H1 (cell line): Measurements from ENCODE around the gene CHRM4. TPM values are rescaled to one million over a fixed set of nuclear protein-coding genes. Genes with fewer than 3 reads are reported as not detected.
A peak's percentile ranks its signal among the peaks of the same experiment; 100 is the strongest.

Experiments
- CTCF ChIA-PET: fragments of 300-600 bp; sonication (Branson Sonifier 250); formaldehyde crosslinking; loops from one replicate; lab custom pipeline; 2021; ENCODE audit not compliant: partially characterized antibody; lab: Charles Lee
- POLR2A ChIA-PET: fragments of 300-600 bp; sonication (Branson Sonifier 250); formaldehyde crosslinking; loops from one replicate; lab custom pipeline; 2021; ENCODE audit warnings: inconsistent platforms; ENCODE audit not compliant: partially characterized antibody; lab: Charles Lee
- DNase-seq, 2 experiments: peaks; one replicate each; pipeline versions ENCODE4 v3.0.0 to v3.0.0-alpha.2; 2010 to 2022; ENCODE audit warnings: low spot score in 2 of 2, low read depth in 1 of 2, mixed read lengths in 1 of 2
- FAIRE-seq: peaks from 2 replicates; lab custom pipeline; 2011; peaks lifted over from hg19 to GRCh38; lab: Jason Lieb, UNC
- H2AFZ ChIP-seq: 2 replicates; pipeline ENCODE4 v1.8.1; 2012; ENCODE audit warnings: low read length, inconsistent platforms
- H2AK5ac ChIP-seq: 2 replicates; pipeline ENCODE4 v1.6.1; 2013; ENCODE audit warnings: low read depth, low read length
- H2BK120ac ChIP-seq: replicated peaks from 2 replicates; pipeline ENCODE3; 2013; ENCODE audit warnings: low read depth, low read length, inconsistent platforms
- H2BK12ac ChIP-seq: 2 replicates; pipeline ENCODE4 v1.6.1; 2013; ENCODE audit warnings: low read depth, low read length
- H2BK15ac ChIP-seq: 2 replicates; pipeline ENCODE4 v1.6.1; 2013; ENCODE audit warnings: low read length
- H2BK20ac ChIP-seq: 2 replicates; pipeline ENCODE4 v1.6.1; 2013; ENCODE audit warnings: low read length
- H2BK5ac ChIP-seq: 2 replicates; pipeline ENCODE4 v1.6.1; 2013; ENCODE audit warnings: low read depth, low read length
- H3K14ac ChIP-seq: 2 replicates; pipeline ENCODE4 v1.6.1; 2013; ENCODE audit warnings: inconsistent platforms; ENCODE audit not compliant: insufficient read length
- H3K18ac ChIP-seq: 2 replicates; pipeline ENCODE4 v1.6.1; 2013; ENCODE audit warnings: low read length; ENCODE audit errors: extremely low read depth
- H3K23ac ChIP-seq: 2 replicates; pipeline ENCODE4 v1.6.1; 2013; ENCODE audit warnings: inconsistent platforms; ENCODE audit not compliant: insufficient read length
- H3K23me2 ChIP-seq: 2 replicates; pipeline ENCODE4 v1.6.1; 2013; ENCODE audit warnings: low read depth, low read length
- H3K27ac ChIP-seq: 2 replicates; pipeline ENCODE4 v1.6.1; 2011; ENCODE audit warnings: low read depth, low read length, inconsistent platforms
- H3K27me3 ChIP-seq, 4 experiments: replicated peaks in 1 of 4; 1 replicate in 1 of 4; 2 replicates in 3 of 4; pipeline versions ENCODE4 v1.6.1 to v1.8.1; 2011 to 2013; ENCODE audit warnings: low read length in 3 of 4, mild to moderate bottlenecking in 3 of 4, inconsistent platforms in 2 of 4, mixed read lengths in 2 of 4, moderate library complexity in 1 of 4; ENCODE audit not compliant: control insufficient read depth in 3 of 4, insufficient read depth in 3 of 4; ENCODE audit errors: extremely low read depth in 1 of 4
- H3K36me3 ChIP-seq, 4 experiments: 2 replicates each; pipeline versions ENCODE4 v1.6.1 to v1.8.1; 2011 to 2013; ENCODE audit warnings: mild to moderate bottlenecking in 4 of 4, low read length in 3 of 4, moderate library complexity in 2 of 4, control low read depth in 1 of 4, inconsistent platforms in 1 of 4; ENCODE audit not compliant: insufficient read depth in 4 of 4, control insufficient read depth in 2 of 4
- H3K4ac ChIP-seq: replicated peaks from 2 replicates; pipeline ENCODE3; 2013; ENCODE audit warnings: low read length, low read depth, mixed read lengths, inconsistent platforms; ENCODE audit not compliant: insufficient read length
- H3K4me1 ChIP-seq, 4 experiments: replicated peaks in 1 of 4; 1 replicate in 1 of 4; 2 replicates in 3 of 4; pipeline versions ENCODE4 v1.6.1 to v1.8.1; 2011 to 2013; ENCODE audit warnings: low read length in 3 of 4, inconsistent platforms in 2 of 4, mixed read lengths in 1 of 4; ENCODE audit not compliant: insufficient read depth in 4 of 4, control insufficient read depth in 3 of 4
- H3K4me2 ChIP-seq, 2 experiments: 2 replicates each; pipeline versions ENCODE4 v1.6.1 to v1.8.1; 2011 to 2013; ENCODE audit warnings: low read depth in 2 of 2, low read length in 2 of 2, control low read depth in 1 of 2, inconsistent platforms in 1 of 2, mild to moderate bottlenecking in 1 of 2; ENCODE audit not compliant: insufficient read depth in 1 of 2
- H3K4me3 ChIP-seq, 4 experiments: fragments of 200-600, 300-600 bp in 1 of 4; sonication (generic), shearing (Covaris generic), sonication (Bioruptor Twin) in 1 of 4; 2 replicates each; pipeline versions ENCODE4 v1.5.1 to v1.8.1; 2011 to 2016; ENCODE audit warnings: low read length in 4 of 4, low read depth in 3 of 4, control low read depth in 2 of 4, inconsistent platforms in 2 of 4, mild to moderate bottlenecking in 2 of 4, mixed read lengths in 1 of 4, moderate library complexity in 1 of 4; ENCODE audit not compliant: insufficient read depth in 2 of 4; ENCODE audit errors: extremely low read depth in 1 of 4
- H3K56ac ChIP-seq: replicated peaks from 2 replicates; pipeline ENCODE3; 2013; ENCODE audit warnings: low read depth, mild to moderate bottlenecking, mixed read lengths, low read length, inconsistent platforms; ENCODE audit not compliant: insufficient read length
- H3K79me1 ChIP-seq: 2 replicates; pipeline ENCODE4 v1.6.1; 2013; ENCODE audit warnings: low read depth, low read length, control low read depth
- H3K79me2 ChIP-seq, 2 experiments: 2 replicates each; pipeline versions ENCODE4 v1.6.1 to v1.8.1; 2012 to 2013; ENCODE audit warnings: low read length in 2 of 2, mild to moderate bottlenecking in 2 of 2, inconsistent platforms in 1 of 2; ENCODE audit not compliant: insufficient read depth in 2 of 2, control insufficient read depth in 1 of 2
- H3K9ac ChIP-seq, 4 experiments: replicated peaks in 1 of 4; 1 replicate in 1 of 4; 2 replicates in 3 of 4; pipeline versions ENCODE4 v1.6.1 to v1.8.1; 2011 to 2013; ENCODE audit warnings: low read depth in 3 of 4, low read length in 3 of 4, control low read depth in 2 of 4, mild to moderate bottlenecking in 2 of 4, moderate library complexity in 2 of 4, inconsistent platforms in 1 of 4; ENCODE audit errors: extremely low read depth in 1 of 4
- H3K9me3 ChIP-seq, 2 experiments: 2 replicates each; pipeline versions ENCODE4 v1.6.1 to v1.8.1; 2012 to 2013; ENCODE audit warnings: mild to moderate bottlenecking in 2 of 2, moderate library complexity in 2 of 2, control low read depth in 1 of 2, inconsistent platforms in 1 of 2, low read depth in 1 of 2, low read length in 1 of 2, mixed read lengths in 1 of 2; ENCODE audit not compliant: insufficient read depth in 2 of 2
- H4K20me1 ChIP-seq, 2 experiments: replicated peaks in 1 of 2; 2 replicates each; pipeline versions ENCODE3 to v1.8.1; 2011 to 2013; ENCODE audit warnings: inconsistent platforms in 2 of 2, low read length in 2 of 2, mild to moderate bottlenecking in 1 of 2; ENCODE audit not compliant: insufficient read depth in 2 of 2, control insufficient read depth in 1 of 2
- H4K5ac ChIP-seq: 2 replicates; pipeline ENCODE4 v1.6.1; 2013; ENCODE audit warnings: low read length, low read depth, mixed read lengths, inconsistent platforms; ENCODE audit not compliant: insufficient read length
- H4K8ac ChIP-seq: 2 replicates; pipeline ENCODE4 v1.8.0; 2013; ENCODE audit warnings: mild to moderate bottlenecking, moderate library complexity, low read length, inconsistent platforms; ENCODE audit not compliant: insufficient read depth; ENCODE audit errors: extremely low read depth
- H4K91ac ChIP-seq: replicated peaks from 2 replicates; pipeline ENCODE3; 2013; ENCODE audit warnings: low read length, mixed read lengths, inconsistent platforms; ENCODE audit not compliant: insufficient read length
- CTBP2 ChIP-seq: IDR thresholded peaks from 2 replicates; pipeline ENCODE4 v1.7.0; 2011; ENCODE audit warnings: borderline replicate concordance, mild to moderate bottlenecking, moderate library complexity, mixed read lengths, low read length; ENCODE audit not compliant: insufficient read depth, insufficient read length
- EP300 ChIP-seq, 2 experiments: IDR thresholded peaks; 1 replicate in 1 of 2; 2 replicates in 1 of 2; pipeline ENCODE4 v1.6.1; 2011 to 2012; ENCODE audit warnings: low read depth in 2 of 2, low read length in 2 of 2, mild to moderate bottlenecking in 2 of 2, borderline replicate concordance in 1 of 2, inconsistent platforms in 1 of 2, moderate library complexity in 1 of 2
- EZH2 ChIP-seq: fragments of 200-600 bp; sonication (generic); IDR thresholded peaks from 2 replicates; pipeline ENCODE4 v1.7.1; 2012; ENCODE audit warnings: low read depth, mild to moderate bottlenecking, moderate library complexity, low read length, inconsistent platforms; ENCODE audit not compliant: severe bottlenecking
- NRF1 ChIP-seq: IDR thresholded peaks from 2 replicates; pipeline ENCODE4 v1.6.1; 2011; ENCODE audit warnings: mild to moderate bottlenecking, low read depth, low read length, improper control_type of control experiment
- POLR2A ChIP-seq, 2 experiments: IDR thresholded peaks; 1 replicate in 1 of 2; 2 replicates in 1 of 2; pipeline ENCODE4 v1.6.1; 2011; ENCODE audit warnings: low read depth in 2 of 2, low read length in 2 of 2, mild to moderate bottlenecking in 2 of 2; ENCODE audit errors: control extremely low read depth in 1 of 2
- SIN3A ChIP-seq, 2 experiments: IDR thresholded peaks in 1 of 2; conservative IDR thresholded peaks in 1 of 2; 2 replicates each; pipeline ENCODE4 v1.6.1; 2011 to 2012; ENCODE audit warnings: low read length in 2 of 2, improper control_type of control experiment in 1 of 2, low read depth in 1 of 2, mild to moderate bottlenecking in 1 of 2
- SIRT6 ChIP-seq: IDR thresholded peaks from one replicate; pipeline ENCODE4 v1.7.1; 2012; ENCODE audit warnings: low read length, inconsistent platforms
- TEAD4 ChIP-seq: IDR thresholded peaks from 2 replicates; pipeline ENCODE4 v1.6.1; 2012; ENCODE audit warnings: low read depth, low read length, inconsistent platforms, mixed read lengths
- WGBS, 2 experiments: shearing (Covaris generic) in 1 of 2; methylation state at CpG; one replicate each; pipeline versions ENCODE4 v1.1.6 to v1.1.7; 2013 to 2015; ENCODE audit warnings: low lambda C conversion rate in 2 of 2, mixed read lengths in 2 of 2, inconsistent platforms in 1 of 2, low coverage in 1 of 2, missing lambda C conversion rate in 1 of 2; ENCODE audit not compliant: insufficient replicate concordance in 2 of 2, insufficient coverage in 1 of 2, insufficient read length in 1 of 2; ENCODE audit errors: extremely low coverage in 1 of 2, missing lambda C conversion rate in 1 of 2; 5-methylcytosine and 5-hydroxymethylcytosine counted together
- polyA plus RNA-seq, 7 experiments: library from polyadenylated mRNA; depleted of rRNA in 3 of 7; stranded (reverse) in 5 of 7; unstranded in 2 of 7; fragments of >200 nt in 5 of 7; fragments of 200-250 nt in 2 of 7; gene quantifications; 1 replicate in 5 of 7; 2 replicates in 1 of 7; 4 replicates in 1 of 7; pipeline versions ENCODE4 v1.2.1 to v1.2.3, GENCODE V29; 2011 to 2013; ENCODE audit warnings: missing spikeins in 2 of 7, mixed read lengths in 2 of 7
- total RNA-seq: library from RNA; stranded (reverse); fragmentation: NEBNext Ultra II Directional; extraction: Animal tissue kit (Norgen Biotek cat#: 25700); gene quantifications from 2 replicates; pipeline ENCODE4 v1.2.1, GENCODE V29; 2021
- TF ChIP-seq, protein P1 (sequence below): IDR thresholded peaks from 2 replicates; pipeline ENCODE4 v1.6.1; 2012; ENCODE audit warnings: low read length, inconsistent platforms

The CHRM4 gene
- total and polyA plus RNA-seq, 2 of the 8 experiments (the other 6 are each of a cell fraction or from before 2014, with no cell fraction given), result 1.1 to 1.3 TPM

DNA sequence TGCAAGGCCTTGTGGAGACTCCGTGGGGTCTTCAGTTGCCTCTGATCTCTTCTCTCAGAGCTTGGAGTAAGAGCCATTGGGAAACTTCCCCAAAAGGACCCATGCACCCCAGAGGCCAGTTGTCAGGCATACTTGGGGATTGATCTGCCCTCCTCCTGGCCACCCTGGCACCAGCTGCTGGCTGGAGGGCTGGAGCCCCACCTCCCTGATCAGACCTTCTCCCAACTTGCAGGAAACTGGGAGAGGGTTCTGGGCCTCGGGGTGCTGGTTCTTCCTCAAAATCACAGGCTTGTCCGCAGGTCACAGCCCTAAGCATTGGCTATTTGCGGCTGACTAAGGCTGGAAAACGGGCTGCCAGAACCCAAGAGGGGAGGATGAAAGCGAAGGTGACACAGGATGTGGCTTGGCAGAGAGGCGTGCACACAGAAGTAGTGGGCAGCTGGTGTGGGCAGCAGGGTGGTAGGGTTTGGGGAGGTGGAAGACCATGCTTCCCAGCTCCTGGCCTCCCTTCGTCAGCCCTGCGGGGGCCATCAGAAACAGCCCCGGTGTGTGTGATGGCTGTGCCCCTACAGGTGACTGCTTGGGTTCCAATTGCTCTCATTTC is 45.6 kb downstream of the CHRM4 start:
- FAIRE-seq (no peak), DNase-seq (no peak)
- Histone ChIP-seq H3K23ac (no peak overlapping the region), H4K5ac (no peak overlapping the region), H3K4me3 (no peak overlapping the region), H2BK15ac (peak overlapping the region; percentile 48; the same call in 1 of the 2 replicates), H2BK120ac (peak overlapping the region; percentile 75), H3K56ac (no peak overlapping the region), H3K27ac (no peak overlapping the region), H2BK20ac (peak overlapping the region; percentile 98), H2BK5ac (peak overlapping the region; percentile 49; the same call in 1 of the 2 replicates), H3K4ac (peak overlapping the region; percentile 30), H3K27me3 (peaks cover 0 to 7% (median 4%) of the 10 kb centered on the region in 4 experiments; a peak in 1 of 7 replicates), H3K4me2 (peak overlapping the region; percentile 6 to 38; a peak in 1 of 4 replicates), H3K18ac (peak overlapping the region; percentile 26), H3K79me1 (peaks cover 13% of the 10 kb centered on the region), H3K9ac (no peak overlapping the region; a peak in 1 of 7 replicates), H4K91ac (peak overlapping the region; percentile 77), H2AFZ (no peak overlapping the region), H2BK12ac (peak overlapping the region; percentile 99; the same call in 1 of the 2 replicates), H4K20me1 (peaks cover 9 to 16% of the 10 kb centered on the region in 2 experiments), H4K8ac (peak overlapping the region; percentile 60; the same call in 1 of the 2 replicates), H2AK5ac (peak overlapping the region; percentile 56), H3K9me3 (no peaks in the 10 kb centered on the region), H3K14ac (no peak overlapping the region), H3K36me3 (no peaks in the 10 kb centered on the region), H3K79me2 (peaks cover 0 to 29% of the 10 kb centered on the region in 2 experiments; a peak in 2 of 4 replicates), H3K23me2 (peaks cover 13% of the 10 kb centered on the region), H3K4me1 (peaks cover 28 to 47% (median 34%) of the 10 kb centered on the region in 4 experiments)
- ChIA-PET CTCF (interaction anchor here (0.6 to 44.5 kb wide), 13 partner anchors 4 to 915 kb away, joined by 3 to 1004 read pairs (median 6); partner anchors contain the start of genes CREB3L1, DGKZ and MDK), POLR2A (interaction anchor here (0.6 to 5.0 kb wide), 8 partner anchors 7 to 217 kb away, joined by 3 to 21 read pairs (median 4); partner anchors contain the start of gene MDK)
- WGBS, 2 experiments, result 86% methylated on average over 10 of the region's 10 CpGs; no CpG with 5 or more reads in 1 of the 2 experiments
- TF ChIP-seq EP300 (IDR thresholded peaks at IDR 0.05; ENCODE audit: borderline replicate concordance in 1 of 2, low read depth in 2 of 2, low read length in 2 of 2) (no peak), SIN3A (conservative IDR thresholded peaks at IDR 0.05 in 1 of 2, IDR thresholded peaks at IDR 0.05 in 1 of 2; ENCODE audit: low read depth in 1 of 2, low read length in 2 of 2) (no peak), SIRT6 (no peak), CTBP2 (no peak), POLR2A (IDR thresholded peaks at IDR 0.05; ENCODE audit: control extremely low read depth in 1 of 2, low read depth in 2 of 2, low read length in 2 of 2) (no peak), NRF1 (no peak), EZH2 (no peak), TEAD4 (no peak)
- TF ChIP-seq, protein P1, sequence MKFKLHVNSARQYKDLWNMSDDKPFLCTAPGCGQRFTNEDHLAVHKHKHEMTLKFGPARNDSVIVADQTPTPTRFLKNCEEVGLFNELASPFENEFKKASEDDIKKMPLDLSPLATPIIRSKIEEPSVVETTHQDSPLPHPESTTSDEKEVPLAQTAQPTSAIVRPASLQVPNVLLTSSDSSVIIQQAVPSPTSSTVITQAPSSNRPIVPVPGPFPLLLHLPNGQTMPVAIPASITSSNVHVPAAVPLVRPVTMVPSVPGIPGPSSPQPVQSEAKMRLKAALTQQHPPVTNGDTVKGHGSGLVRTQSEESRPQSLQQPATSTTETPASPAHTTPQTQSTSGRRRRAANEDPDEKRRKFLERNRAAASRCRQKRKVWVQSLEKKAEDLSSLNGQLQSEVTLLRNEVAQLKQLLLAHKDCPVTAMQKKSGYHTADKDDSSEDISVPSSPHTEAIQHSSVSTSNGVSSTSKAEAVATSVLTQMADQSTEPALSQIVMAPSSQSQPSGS, result no peak
